DMS53 (cell line): ENCODE data around the gene ATXN1.

ENCODE experiments used
- DNase-seq: peaks from one replicate; lab custom pipeline; 2025; lab: John Stamatoyannopoulos, UW

The ATXN1 gene

DNA sequence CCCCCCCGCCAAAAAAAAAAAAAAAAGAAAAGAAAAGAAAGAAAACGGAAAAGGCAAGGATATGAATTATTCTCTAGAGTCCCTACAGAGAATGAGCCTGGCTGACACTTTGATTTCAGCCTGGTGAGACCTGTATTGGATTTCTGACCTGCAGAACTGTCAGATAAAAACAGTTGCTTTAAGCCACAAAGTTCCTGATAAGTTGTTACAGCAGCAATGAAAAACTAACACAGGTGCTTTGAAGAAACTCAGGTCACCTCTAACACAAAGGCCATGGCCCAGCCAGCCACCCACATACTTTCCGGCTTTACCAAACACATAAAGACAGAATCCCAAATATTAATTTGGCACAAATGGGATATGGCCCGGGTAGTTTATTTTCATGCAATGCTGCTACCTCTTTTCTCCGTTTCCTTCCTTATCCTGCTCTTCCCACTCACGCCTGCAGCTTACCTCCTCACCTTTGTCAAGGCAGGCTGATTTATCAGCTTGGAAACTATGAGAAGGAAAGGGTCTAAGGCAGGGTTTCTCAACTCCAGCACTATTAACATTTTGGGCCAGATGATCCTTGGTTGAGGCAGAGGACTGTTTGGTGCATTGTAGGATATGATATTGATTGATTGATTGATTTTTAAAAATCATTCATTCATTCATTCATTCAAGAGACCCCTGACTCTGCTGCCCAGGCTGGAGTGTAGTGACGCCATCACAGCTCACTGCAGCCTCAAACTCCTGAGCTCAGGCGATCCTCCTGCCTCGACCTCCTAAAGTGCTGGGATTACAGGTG, 88.1 kb downstream of the ATXN1 start:
- no peak for DNase-seq

DNA sequence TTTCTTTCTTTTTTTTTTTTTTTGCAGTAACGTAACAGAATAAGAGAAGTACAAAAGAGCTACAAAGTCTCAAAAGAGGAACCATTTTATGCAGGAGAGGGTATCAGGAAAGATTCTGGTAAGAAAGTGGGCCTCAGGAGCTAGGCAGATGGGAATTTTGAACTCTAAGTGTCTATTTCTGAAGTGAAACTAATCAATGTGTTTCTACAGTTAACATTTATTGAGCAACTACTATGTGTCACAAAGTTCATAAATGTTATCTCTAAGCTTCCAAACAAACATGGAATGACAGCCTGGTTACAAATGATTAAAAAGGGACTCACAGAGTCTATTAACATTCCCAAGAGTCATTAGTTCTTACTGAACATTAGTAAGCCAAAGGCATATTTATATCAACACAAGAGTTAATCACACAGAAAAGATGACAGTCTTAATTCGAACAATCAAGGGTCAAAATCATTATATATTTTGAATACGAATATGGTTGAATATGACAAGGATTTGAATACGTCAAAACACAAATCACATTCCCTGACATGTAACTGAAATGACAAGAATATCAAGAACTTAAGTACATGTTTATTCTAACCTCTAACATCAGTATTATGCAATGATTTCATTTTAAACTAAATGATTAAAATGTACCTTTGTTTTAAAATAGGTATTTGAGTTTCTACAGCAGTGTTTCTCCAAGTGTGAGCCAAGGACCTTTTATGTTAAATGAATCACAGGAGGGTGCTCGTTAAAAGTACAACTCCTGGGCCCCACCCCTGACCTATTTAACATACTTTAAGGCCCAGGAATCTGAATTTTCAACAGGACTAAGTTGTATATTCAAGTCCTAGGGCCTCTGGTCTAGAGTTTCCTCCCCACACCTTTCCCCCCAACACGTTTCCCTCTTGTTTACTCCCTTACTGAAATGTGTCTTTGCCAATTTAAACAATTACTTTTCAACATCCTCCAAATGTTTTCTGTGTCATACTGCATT, 89.7 kb downstream of the ATXN1 start:
- DNase-seq = no peak

DNA sequence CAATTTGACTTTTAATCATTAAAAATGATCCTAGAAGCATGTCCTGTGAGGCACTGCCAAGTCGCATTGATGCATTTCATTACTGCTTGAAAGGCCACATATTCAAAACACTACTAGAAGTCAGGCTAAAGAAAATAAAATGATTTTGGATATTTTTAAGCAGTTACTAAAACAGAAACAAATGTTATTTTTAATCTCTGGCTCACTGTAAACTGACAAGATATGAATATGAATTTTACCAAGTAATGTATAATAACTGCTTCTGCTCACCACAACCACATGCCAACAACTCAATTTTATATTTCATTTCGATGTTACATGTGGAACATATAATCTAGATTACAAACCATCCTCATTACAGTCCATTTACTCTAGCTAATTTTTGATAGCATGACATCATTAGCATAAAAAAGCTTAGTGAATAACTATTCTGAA, 90.6 kb downstream of the ATXN1 start:
- no peak for DNase-seq

DNA sequence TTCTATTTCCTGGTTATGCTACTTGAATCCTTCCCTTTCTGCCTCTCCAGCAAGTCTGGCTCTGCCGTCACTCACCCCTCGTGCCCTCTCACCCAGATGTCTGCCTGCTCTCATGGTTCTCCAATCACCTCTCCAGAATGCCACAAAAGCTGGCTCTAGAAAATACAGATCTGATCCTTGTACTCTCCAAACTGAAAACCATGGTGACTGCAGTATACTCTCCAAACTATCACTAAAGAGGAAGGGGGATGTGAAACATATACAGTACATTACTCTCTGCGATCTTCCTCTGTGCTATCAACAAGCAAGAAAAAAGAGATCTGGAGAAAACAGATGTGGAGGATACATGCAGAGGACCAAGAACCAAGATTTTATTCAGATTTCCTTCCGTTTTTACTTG, 91.1 kb downstream of the ATXN1 start:
- no peak for DNase-seq

DNA sequence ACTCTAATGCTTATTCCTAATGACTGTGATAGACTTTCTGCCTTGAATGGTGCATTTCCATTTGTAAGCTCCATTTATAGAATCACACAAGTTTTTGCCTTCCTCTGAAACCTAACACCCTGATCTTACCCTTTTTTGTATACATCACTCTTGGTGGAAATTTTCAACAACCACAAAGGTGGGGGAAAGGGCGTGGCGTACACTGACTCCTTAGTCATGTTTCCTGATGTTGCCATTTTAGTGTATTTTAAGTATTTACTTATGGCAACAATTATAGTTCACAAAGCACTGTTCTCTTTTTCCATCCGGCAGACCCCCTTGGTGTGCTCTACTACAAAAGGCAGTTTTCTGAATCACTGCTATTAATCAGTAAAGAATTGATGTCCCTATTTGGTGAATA, 92.0 kb downstream of the ATXN1 start:
- no peak for DNase-seq

DNA sequence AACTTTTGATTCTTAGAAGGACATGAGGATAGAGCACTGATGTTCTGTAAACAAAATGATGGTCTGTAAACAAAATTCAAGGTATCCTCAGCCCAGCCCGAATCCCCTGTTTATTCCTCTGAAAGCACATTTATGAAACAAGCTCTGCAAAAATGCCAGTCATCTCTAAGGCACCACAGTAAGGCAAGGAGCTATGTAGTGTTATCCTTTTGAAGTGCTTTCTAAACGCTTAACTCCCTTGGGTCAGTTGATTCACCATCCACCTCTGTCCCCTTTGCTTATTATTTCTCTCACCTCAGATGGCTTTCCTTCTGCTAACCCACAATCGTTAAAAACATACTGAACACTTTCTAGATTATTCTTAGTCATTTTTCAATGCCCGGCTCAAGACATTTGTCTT, 93.8 kb downstream of the ATXN1 start:
- DNase-seq = no peak

DNA sequence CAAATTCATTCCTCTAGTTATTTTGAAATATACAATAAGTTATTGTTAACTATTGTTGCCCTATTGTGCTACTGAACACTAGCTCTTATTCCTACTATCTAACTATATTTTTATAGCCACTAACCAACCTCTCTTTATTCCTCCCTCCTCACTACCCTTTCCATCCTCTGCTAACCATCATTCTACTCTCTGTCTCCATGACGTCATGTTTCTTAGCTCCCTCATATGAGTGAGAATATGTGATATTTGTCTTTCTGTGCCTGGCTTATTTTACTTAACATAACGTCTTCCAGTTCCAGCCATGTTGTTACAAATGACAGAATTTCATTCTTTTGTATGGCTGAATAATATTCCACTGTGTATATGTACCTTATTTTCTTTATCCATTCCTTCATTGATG, 95.3 kb downstream of the ATXN1 start:
- no peak for DNase-seq

DNA sequence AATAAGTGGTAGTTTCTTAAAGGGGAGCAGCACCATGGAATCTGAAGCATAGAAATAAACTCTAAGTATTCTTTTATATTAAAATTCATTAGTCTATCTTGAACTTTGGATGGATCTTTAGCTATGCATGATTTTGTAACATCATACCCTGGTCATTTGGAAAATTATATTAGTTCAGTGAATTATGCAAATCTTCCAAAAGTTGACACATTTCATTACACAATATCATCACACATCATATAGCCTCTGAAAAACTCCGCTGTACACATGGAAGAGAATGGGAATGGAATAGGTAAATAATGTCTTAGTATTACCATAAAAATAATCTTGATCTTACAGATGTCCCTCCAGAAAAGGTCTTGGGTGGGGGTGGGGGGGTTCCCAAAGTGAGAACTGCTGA, 96.1 kb downstream of the ATXN1 start:
- DNase-seq = no peak

DNA sequence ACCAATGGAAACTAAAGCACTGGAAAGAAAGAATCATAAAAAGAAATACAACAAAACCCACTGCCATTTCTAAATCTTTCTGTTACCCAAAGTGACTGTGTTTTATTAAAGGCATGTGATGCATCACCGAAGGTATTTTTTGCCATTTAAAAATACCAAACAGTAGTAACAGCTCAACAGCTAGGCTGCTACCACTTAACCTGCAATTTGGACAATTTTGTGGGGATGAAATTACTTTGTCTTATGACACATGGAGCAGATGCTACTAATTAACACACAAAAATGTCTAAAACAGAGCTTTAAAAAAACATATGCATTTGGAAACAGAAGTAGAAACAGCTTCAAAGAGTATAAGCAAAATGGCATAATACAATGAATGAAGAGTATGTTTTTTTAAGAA, 97.4 kb downstream of the ATXN1 start:
- no peak for DNase-seq

DNA sequence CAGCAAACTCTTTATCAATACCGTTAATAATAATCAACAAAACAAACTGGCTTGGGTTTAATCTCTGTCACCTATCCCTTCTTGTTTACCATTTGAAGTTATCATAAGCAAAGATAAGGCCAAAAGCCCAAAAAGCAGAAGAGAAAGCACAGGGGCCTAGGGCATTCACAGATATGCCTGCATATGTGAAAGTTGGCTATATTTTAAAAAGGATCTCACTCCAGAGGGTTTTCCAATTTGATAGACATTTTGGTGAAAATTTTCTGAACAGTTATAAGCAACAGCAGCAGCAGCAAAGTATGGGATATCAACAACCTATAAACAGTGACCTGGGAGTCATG, 101.1 kb downstream of the ATXN1 start:
- no peak for DNase-seq

DNA sequence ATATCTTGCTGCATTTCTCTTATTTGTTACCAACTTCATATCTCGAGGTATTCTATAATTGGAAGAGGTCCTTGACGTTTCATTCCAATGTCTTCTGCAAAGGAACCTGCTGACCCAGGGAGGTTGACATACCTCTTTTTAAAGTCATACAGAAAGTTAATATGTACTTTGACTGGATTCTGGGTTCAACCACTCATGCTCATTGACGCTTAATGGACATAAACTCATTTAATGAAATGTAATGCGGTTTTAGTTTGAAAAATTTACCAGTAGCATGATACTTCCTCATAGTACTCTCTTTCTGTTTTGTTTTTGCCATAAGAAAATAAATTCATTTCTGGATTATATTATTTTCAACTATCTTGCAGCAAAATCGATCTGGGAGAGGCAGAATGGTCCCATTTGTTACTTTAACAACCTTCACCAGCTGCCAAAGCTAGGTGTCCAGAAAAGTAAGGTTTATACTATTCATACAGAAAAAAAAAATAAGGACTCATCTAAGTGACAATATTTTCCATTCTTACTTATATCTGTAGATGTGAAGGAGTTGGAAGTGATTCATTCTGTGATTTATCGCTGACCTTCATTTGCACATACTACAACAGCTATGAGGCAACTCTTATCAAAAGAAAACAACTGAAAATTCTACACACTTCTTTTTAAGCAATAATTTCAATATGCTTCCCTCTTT, 101.6 kb downstream of the ATXN1 start:
- DNase-seq = no peak

DNA sequence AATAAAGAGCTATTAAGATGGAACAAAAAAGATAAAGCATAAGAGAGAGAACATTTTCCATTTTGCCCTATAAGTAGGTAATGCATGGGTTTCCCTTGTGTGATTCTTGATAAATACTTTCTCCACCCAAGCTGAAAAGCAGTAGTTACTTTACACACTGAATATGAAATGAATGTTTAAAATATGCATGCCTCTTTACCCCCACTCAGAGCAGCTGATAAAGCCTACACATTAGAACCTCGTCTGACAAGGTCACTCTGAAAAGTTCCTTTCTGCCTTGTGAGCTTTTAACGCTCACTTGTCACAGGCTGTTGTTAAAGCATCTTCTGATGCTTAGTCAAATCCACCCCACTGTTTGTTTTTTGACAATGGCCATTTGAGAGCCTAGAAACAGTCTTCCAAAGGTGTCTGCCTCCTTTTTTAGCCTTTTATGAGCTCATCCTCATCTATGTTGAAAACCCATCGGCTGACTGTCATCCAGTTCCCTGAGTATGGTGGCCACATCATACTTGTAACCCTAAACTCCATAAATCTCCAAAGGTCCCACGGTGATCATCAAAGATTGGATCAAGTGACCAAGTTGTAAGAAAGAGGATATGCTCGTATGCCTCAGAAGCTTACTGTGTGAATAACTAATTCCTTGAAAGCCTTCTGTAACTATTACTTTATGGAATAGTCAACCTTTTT, 102.8 kb downstream of the ATXN1 start:
- DNase-seq = no peak

DNA sequence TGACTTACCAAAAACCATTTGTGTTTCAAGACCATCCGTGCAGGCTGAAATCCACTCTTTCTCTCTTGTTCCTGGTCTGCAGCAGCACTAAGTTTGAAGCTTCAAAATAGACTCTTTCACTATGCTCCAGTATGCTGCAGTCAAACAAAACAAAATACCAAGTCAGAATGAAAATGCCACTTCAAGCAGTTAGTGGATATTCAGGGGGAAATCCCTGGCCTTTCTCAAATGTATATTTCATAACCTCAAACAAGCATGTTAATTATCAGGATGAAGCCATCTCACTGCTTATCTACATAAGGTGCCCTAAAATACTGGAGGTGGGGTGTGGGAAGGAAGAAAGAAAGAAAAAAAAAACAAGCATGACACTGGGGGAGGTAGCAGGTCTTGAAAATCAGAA, 103.5 kb downstream of the ATXN1 start:
- no peak for DNase-seq

DNA sequence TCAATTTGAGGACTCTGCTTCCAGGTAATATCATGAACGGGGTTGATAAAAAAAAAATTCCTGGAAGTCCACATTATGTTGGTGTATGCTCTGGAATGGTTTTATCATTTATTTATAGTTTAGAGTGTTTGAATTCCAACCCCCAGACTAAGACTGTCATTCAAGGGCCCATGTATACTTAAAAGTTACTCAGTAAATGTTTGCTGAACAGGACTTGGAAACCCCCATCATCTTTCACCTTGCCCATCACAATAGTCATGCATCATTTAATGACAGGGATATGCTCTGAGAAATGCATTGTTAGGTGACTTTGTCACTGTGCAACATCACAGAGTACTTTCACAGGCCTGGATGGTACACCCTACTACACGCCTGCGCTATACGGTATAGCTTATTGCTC, 104.8 kb downstream of the ATXN1 start:
- no peak for DNase-seq

DNA sequence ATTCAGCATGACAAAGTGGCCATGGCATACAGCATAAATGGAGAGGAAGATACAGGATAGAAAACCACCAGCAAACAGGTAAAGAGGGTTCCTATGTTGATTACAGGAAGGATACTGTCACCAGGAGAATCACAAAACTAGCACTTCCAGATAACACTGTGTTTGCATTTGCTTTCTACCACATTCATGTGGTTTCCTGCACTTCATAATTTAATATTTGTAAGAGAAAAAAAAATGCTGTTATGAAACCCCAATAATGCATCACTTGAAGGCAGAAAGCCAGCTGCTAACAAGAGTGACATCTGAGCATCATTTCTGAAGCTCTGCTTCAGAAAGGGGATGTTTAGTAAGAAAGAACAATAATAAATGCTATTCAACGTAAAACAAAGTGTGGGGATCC, 106.6 kb downstream of the ATXN1 start:
- no peak for DNase-seq

DNA sequence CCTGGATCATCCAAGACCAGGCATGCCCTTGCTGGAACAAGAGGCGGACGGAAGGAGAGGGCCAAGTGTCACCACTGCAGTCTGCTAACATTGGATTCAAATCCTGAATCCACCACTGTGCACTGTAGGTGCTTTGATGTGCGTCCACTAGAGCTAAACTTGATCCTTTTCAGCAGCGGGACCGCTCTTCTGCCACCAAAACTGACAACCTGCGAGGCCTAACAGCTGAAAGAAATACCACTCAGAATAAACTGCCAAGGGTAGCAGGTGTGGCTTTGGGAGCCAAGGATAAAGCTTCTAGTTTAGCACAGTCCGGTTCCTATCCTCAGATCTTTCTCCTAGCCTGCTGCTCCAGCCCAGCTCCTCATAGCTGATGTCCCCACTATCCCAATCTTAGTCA, 108.0 kb downstream of the ATXN1 start:
- DNase-seq = no peak

DNA sequence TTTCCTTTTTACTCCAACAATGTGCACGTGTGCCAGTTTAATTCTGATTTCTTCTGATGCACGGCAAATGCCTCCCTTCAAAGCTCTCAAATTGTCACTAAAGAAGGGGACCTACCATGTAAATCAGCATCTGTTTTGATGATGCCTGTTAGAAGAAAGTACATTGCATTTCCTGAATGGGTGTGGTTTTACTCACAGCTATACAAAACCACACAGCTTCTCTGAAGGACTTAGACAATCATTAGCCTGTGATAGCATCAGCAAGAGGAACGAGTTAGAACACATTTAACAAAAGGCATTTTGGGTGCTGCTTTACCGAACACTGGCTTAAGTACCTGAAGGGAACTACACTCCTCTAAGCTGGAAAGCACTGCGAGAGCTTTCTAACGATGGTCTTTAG, 109.4 kb downstream of the ATXN1 start:
- peak; percentile 71 for DNase-seq

DNA sequence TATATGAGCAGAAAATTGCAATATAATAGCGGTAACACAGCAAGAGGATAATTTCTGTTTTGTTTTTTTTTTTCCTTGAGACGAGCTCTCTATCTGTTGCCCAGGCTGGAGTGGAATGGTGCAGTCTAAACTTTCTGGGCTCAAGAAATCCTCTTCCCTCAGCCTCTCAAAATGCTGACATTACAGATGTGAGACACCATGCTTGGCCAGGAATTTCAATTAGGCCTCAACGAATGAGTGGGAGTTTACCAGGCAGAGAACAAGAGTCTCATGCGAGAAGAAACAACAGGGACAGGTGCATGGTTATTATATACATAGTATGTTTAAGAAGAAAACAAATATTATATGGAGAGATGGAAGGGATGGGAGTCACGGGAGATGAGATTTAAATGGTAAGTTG, 111.4 kb downstream of the ATXN1 start:
- peak; percentile 51 for DNase-seq

DNA sequence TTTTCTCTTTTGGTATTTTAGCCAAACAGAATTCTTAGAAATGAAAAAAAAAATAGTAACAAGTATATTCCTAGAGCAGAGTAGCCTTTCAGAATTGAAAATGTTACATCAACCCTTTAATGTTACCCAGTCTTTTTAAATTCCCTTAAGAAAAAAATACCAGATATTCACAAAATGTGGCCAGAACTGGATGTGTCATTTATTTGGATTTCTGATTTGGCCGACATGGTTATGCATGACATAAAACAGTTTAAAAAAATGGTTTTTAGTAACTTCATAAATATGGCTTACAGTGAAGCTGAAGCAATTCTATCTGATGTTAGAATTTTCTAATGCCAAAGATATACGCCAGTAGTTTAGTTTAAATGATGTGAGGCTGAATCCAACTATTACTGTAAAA, 112.0 kb downstream of the ATXN1 start:
- no peak for DNase-seq

DNA sequence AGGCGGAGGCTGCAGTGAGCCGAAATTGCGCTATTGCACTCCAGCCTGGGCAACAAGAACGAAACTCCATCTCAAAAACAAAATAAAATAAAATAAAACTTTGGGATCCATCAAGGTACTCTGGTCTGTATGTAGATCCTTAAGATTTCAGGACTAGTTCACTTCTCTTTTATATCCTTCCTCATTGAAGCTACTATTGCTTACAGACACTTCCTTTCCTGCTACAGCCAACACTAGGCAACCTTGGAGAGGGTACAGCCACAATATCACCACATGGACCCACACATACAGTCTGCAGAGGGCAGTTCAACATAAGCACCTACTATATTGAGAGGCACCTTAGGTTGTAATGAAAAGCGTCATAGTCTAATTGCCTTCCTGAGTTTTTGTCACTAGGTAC, 113.3 kb downstream of the ATXN1 start:
- DNase-seq = no peak

DNA sequence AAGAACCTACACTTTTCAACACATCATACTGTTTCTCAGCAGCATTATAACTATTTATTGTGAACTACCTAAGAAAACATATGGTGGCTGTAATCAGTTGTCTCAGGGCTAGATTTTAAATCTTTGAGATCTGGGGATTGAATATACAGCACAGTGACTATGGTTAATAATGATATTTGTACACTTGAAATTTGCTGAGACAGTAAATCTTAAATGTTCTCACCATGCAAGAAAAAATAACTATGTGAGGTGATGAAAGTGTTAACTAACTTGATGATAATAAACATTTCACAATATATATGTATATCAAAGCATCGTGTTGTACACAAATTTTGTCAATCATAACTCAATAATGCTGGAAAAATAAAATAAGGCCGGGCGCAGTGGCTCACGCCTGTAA, 113.8 kb downstream of the ATXN1 start:
- DNase-seq = no peak
